T-helper 2 cell treated with Interferon-gamma antibody and Interleukin-4, amounts not matched to agents 5 μg/mL and 100 μg/mL, for 36 hours (primary cell): ENCODE data around the gene PPFIA2.

ENCODE experiments used
- DNase-seq: peaks from one replicate; pipeline ENCODE4 v3.0.0; 2021; ENCODE audit warnings: low spot score
- H3K27ac Mint-ChIP-seq: one replicate; pipeline ENCODE4 v1.8.0; 2021; ENCODE audit warnings: mild to moderate bottlenecking, mixed read lengths
- H3K27me3 Mint-ChIP-seq: one replicate; pipeline ENCODE4 v1.8.0; 2021; ENCODE audit warnings: low read depth, mixed read lengths
- H3K36me3 Mint-ChIP-seq: one replicate; pipeline ENCODE4 v1.8.0; 2021; ENCODE audit warnings: low read depth, mixed read lengths
- H3K4me1 Mint-ChIP-seq: one replicate; pipeline ENCODE4 v1.8.0; 2021; ENCODE audit warnings: low read depth, mixed read lengths
- H3K4me3 Mint-ChIP-seq: one replicate; pipeline ENCODE4 v1.8.0; 2022; ENCODE audit warnings: mild to moderate bottlenecking, moderate library complexity, mixed read lengths
- H3K9me3 Mint-ChIP-seq: one replicate; pipeline ENCODE4 v1.8.0; 2021; ENCODE audit warnings: mixed read lengths

PPFIA2 gene

DNA sequence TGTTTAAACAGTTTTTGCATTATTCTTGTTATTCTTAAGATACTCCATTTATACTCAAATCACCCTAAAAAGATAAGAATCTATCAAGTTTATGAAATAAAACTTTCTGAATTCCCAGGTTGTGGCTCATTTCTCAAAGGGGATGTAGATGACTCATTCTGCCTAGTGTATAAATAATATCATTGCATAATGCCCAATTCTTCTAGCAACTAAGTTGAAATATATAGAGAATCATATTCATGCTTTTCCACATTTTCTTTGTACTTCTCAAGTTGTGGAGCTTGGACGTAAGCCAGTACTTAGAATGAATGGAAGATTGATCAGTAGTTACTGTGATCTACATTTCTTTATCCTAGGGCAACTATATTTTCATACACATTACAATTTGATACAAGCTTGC, 201.1 kb downstream of the PPFIA2 start:
- DNase-seq: no peak
- Mint-ChIP-seq H3K36me3 (no peaks in the 10 kb centered on the region), H3K4me1 (no peaks in the 10 kb centered on the region), H3K27me3 (no peaks in the 10 kb centered on the region), H3K4me3 (no peak overlapping the region), H3K9me3 (no peaks in the 10 kb centered on the region), H3K27ac (no peak overlapping the region)

DNA sequence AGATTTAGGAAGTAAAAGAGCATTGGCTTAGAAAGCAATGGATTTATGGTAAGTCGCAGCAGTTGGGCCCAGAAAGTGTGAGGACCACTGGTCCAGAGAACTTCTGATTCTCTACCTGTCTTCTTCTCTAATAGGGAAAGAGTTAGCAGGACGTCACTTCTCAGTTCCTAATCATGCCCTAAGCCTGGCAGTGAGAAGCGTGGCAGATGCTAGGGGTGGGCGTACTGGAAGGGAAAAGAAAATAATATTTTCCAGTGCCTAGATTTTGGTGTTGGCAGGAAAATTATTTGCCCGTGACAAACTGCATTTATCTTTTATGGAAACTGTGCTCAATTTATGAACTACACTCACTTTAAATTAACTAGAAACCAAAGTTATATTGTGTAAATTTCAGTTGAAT, 212.3 kb downstream of the PPFIA2 start:
- H3K36me3 Mint-ChIP-seq: no peaks in the 10 kb centered on the region
- no peaks in the 10 kb centered on the region for H3K9me3 Mint-ChIP-seq
- no peaks in the 10 kb centered on the region for H3K4me1 Mint-ChIP-seq
- H3K4me3 Mint-ChIP-seq: no peak overlapping the region
- DNase-seq: no peak
- H3K27me3 Mint-ChIP-seq: no peaks in the 10 kb centered on the region
- H3K27ac Mint-ChIP-seq: no peak overlapping the region

DNA sequence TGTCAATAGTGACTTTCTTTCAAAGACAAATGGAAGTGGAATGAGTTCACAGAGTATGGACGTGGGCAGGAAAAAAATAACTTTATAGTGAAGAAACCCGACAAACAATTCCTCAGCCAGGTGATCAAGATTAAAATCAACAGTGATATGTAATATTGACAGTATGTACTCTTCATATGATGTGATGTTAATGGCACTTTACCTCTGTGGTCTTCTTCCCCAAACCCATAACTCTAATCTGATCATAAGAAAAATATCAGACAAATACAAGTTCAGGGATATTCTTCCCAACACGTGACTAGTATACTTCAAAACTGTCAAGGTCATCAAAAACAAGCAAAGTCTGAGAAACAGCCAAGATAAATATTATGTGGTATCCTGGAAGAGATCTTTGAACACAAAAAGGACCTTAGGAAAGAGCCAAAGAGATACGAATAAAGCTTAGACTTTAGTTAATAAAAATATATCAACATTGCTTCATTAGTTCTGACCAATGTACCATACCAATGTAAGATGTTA, 215.5 kb downstream of the PPFIA2 start:
- Mint-ChIP-seq H3K4me3 (no peak overlapping the region), H3K27ac (no peak overlapping the region), H3K36me3 (no peaks in the 10 kb centered on the region), H3K27me3 (no peaks in the 10 kb centered on the region), H3K9me3 (no peaks in the 10 kb centered on the region), H3K4me1 (no peaks in the 10 kb centered on the region)
- DNase-seq: no peak

DNA sequence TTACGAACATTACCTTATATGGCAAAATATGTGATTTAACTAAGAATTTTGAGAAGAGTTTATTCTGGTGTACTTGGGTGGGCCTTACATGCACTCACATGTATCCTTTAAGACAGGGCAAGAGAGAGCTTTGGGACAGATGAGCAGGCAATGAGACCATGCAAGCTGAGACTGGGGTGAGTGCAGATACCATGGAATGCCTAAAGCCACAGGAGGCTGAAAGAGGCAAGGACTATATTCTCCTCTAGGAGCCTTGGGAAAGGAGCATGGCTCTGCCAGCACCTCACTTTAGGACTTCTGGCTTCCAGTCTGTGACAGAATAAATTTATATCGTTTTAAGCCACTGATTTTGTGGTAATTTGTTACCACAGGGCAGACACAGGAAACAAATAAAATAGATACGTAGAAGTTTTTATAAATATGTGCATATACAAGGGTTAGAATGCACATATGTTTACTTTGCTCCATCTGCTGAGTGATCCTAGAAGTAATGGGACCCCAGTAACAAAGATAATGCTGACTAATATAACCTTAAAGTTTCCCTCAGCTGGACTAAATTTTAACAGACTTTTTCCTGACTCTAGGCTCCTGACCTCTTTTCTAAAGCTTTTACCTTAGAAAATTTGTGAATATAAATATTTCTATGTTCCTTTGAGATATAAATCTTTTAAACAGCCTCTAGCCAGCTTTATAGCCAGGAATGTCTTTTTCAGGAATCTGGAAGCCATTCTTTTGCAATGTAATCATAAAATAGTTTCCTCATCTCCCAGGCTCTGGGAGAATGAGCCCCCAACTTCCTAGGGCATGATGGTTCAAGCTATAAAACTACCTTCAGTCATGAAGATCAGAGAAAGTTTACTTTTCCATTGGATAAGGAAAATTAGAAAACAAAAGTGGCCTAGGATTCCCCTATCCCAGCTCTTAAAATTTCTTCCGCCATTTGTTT, 216.8 kb downstream of the PPFIA2 start:
- H3K4me1 Mint-ChIP-seq: no peaks in the 10 kb centered on the region
- no peaks in the 10 kb centered on the region for H3K36me3 Mint-ChIP-seq
- DNase-seq: no peak
- no peak overlapping the region for H3K27ac Mint-ChIP-seq
- H3K4me3 Mint-ChIP-seq: no peak overlapping the region
- H3K27me3 Mint-ChIP-seq: no peaks in the 10 kb centered on the region
- no peaks in the 10 kb centered on the region for H3K9me3 Mint-ChIP-seq

DNA sequence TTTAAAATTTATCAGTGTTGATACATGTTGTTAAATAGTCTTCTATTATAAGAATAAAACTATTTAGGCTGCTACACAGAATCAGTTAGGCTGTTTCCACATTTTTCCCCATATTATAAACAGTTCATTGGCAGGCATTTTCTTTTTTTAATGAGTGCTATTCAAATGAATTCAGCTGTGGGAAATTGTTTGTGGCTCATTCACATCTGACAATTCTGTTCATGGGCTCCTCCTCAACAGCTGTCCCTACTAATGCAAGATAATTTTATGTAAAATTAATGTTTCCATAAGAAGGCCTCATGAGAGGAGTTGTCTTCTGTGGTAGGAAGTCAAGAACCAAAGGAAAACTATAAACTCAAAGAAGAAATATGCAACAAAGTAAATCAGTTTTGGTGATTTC, 218.0 kb downstream of the PPFIA2 start:
- no peak overlapping the region for H3K27ac Mint-ChIP-seq
- no peaks in the 10 kb centered on the region for H3K4me1 Mint-ChIP-seq
- no peaks in the 10 kb centered on the region for H3K9me3 Mint-ChIP-seq
- no peak overlapping the region for H3K4me3 Mint-ChIP-seq
- H3K27me3 Mint-ChIP-seq: no peaks in the 10 kb centered on the region
- DNase-seq: no peak
- no peaks in the 10 kb centered on the region for H3K36me3 Mint-ChIP-seq

DNA sequence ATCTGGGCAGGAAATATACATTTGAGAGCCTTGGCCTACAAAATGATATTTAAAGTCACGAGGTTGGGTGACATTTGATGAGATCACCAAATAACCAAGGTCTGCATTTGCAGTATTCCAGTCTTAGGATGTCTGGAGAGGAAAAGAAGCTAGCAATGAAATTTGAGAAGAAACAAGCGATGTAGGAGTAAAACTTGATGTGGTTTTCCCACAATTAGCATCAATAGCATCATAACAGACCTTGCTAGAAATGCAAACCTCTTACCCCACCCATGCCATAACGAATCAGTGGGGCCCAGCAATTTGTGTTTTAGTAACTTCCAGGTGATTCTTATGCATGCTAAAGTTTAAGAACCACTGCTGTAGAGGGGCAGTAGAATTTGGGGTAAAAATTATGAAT, 219.9 kb downstream of the PPFIA2 start:
- Mint-ChIP-seq H3K36me3 (no peaks in the 10 kb centered on the region), H3K9me3 (no peaks in the 10 kb centered on the region), H3K4me3 (no peak overlapping the region), H3K4me1 (no peaks in the 10 kb centered on the region), H3K27me3 (no peaks in the 10 kb centered on the region), H3K27ac (no peak overlapping the region)
- no peak for DNase-seq

DNA sequence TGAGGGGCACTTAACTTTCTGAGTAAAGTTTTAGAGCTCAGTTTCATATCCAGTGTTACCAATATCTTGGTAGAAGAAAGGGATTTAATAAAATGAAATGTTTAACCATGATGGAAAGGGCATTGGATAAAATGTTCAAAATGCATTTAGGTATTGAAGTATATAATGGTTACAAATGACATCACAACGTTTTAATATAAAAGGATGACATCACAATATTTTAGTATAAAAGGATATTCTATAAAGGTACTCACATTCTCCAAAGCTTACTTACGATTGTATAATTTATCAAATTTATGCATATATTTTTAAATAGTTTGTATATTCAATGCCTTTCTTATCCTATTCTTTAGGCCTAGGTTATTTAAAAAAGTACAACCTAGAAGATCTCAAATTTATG, 226.1 kb downstream of the PPFIA2 start:
- Mint-ChIP-seq H3K4me3 (no peak overlapping the region), H3K27me3 (no peaks in the 10 kb centered on the region), H3K4me1 (no peaks in the 10 kb centered on the region)

DNA sequence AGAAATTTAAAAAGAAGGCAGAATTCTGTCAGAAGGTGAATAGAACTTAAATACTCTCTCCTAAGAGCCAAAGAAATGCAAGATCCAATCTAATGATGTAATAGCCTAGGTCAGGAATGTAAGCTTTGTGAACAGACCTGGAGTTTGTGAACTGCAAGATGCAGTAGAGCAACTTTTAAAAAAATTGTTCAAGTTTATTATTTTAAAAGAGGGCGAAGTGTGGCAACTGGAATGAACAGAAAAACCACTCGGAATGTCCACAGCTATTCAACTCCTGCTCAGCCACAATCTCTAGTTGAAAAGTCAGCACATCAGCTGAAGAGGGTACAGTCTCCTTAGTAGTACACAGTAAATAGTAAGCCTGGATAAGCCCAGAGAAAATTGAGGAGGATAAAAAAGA, 228.8 kb downstream of the PPFIA2 start:
- no peak overlapping the region for H3K27ac Mint-ChIP-seq
- H3K27me3 Mint-ChIP-seq: no peaks in the 10 kb centered on the region
- no peak overlapping the region for H3K4me3 Mint-ChIP-seq
- no peak for DNase-seq
- no peaks in the 10 kb centered on the region for H3K4me1 Mint-ChIP-seq
- no peaks in the 10 kb centered on the region for H3K9me3 Mint-ChIP-seq
- no peaks in the 10 kb centered on the region for H3K36me3 Mint-ChIP-seq

More for the DNA sequence above, 226.1 kb downstream of the PPFIA2 start:
- Mint-ChIP-seq H3K36me3 (no peaks in the 10 kb centered on the region), H3K9me3 (no peaks in the 10 kb centered on the region), H3K27ac (no peak overlapping the region)
- DNase-seq: no peak

DNA sequence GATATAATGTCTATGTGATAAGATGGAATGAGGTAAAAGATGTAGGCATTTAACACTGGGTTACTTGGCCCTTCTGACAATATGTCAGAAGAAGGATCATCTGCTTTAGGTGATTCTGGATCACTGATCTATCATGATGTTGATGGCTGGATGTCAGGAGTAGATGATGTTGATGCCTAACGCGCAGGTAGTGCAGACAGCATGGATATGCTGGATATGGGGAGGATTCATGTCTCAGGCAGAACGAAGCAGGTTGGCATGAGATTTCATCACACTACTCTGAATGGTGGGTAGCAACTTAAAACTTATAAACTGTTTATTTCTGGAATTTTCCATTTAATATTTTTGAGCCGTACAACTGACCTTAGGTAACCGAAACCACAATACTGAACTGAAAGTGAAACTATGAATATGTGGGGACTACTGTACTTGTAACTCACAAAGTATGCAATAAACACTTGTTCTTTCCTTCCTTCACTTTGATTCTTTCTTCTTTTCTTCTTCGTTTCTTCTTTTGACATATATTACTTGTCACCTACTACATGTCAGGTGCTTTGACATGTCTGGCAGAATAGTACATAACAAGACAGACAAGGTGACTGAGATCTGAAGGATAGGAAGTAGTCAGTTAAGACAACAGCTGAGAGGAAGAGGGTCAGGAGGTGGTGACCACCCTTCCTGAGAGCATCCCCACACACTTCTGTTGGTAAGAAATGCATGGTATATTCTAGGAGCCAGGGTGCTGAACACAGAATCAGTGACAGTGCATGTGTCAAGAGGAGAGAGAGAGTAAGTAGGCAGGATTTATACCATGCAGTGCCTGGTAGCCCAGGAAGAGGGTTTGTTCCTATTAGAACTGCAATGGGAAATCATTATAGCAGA, 238.8 kb downstream of the PPFIA2 start:
- no peaks in the 10 kb centered on the region for H3K9me3 Mint-ChIP-seq
- no peak for DNase-seq

DNA sequence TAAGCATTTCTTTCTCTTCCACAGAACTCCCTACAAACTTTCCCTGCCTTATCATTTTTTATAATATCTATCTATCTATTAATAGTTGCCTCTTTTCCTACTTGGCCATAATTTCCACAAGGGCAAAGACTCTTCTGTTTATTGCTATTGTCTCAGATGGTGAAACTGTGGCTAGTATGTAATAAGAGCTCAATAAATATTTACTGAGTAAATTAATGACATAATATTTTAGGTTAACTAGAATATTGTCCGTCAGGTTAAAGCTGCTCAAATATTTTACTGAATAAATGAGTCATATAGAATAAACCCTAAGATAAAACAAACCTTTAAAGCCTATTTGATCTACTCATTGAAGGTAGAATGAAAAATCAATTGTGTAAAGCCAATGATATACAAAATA, 240.5 kb downstream of the PPFIA2 start:
- Mint-ChIP-seq H3K4me1 (peaks cover 7% of the 10 kb centered on the region), H3K27me3 (no peaks in the 10 kb centered on the region), H3K9me3 (no peaks in the 10 kb centered on the region), H3K36me3 (no peaks in the 10 kb centered on the region), H3K27ac (no peak overlapping the region), H3K4me3 (no peak overlapping the region)
- DNase-seq: no peak

More for the DNA sequence above, 238.8 kb downstream of the PPFIA2 start:
- Mint-ChIP-seq H3K27ac (no peak overlapping the region), H3K4me1 (peaks cover 7% of the 10 kb centered on the region), H3K4me3 (peak overlapping the region; percentile 49), H3K27me3 (no peaks in the 10 kb centered on the region), H3K36me3 (no peaks in the 10 kb centered on the region)

DNA sequence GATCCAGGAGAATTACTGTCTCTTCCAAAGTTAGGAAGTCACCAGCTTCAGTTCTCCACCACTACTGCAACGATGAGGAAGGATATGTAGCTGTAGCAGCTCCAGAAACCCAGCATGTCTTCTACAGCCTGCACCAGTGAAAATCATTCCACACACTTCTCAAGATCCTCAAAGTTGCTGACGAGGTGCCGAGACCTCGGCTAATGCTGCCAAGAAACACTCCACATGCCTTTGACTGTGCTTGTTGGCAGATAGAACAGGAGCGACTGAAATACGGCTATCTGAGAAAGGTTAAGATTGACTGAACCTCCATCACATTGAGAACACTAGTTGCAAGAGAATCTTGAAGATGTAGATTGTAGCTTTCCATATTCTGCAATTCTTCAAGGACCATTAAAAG, 241.9 kb downstream of the PPFIA2 start:
- H3K36me3 Mint-ChIP-seq: no peaks in the 10 kb centered on the region
- no peak overlapping the region for H3K27ac Mint-ChIP-seq
- no peak overlapping the region for H3K4me3 Mint-ChIP-seq
- DNase-seq: no peak
- H3K4me1 Mint-ChIP-seq: peaks cover 7% of the 10 kb centered on the region
- no peaks in the 10 kb centered on the region for H3K9me3 Mint-ChIP-seq
- no peaks in the 10 kb centered on the region for H3K27me3 Mint-ChIP-seq

DNA sequence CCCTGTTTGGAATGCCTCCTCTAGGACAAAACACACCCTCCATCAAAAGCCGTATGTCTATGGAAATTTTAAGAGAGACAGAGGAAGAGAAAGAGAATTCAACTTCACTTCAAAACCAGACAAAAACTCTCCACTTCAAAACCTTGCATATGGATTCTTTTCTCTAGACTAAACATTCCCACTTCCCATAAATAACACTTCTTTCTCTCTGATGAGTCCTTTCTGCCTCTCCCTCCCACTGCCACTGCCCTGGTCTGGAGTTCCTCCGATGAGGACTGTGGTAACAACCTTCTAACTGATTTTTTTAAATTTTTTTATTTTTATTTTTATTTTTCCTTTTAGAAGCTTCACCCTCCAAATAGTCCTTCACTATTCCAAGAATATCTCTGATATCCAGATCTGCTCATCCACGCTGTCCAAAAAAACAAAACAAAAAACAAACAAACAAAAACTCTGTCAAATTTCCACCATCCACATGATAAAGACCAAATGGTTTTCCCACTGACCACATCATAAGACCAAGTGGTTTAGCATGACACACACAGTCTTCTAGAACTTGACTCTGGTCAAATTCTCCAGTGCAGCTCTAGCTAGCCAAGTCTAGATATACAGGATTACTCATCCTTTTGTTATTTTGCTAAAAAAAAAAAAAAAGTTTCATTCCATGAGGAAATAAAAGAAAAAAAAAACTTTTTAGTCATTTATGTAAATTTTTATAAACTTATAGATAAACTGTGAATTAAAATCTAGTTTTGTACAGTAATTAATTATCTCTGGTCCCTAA, 256.0 kb downstream of the PPFIA2 start:
- Mint-ChIP-seq H3K4me1 (no peaks in the 10 kb centered on the region), H3K9me3 (no peaks in the 10 kb centered on the region), H3K27me3 (no peaks in the 10 kb centered on the region), H3K4me3 (no peak overlapping the region), H3K36me3 (no peaks in the 10 kb centered on the region), H3K27ac (no peak overlapping the region)
- no peak for DNase-seq

DNA sequence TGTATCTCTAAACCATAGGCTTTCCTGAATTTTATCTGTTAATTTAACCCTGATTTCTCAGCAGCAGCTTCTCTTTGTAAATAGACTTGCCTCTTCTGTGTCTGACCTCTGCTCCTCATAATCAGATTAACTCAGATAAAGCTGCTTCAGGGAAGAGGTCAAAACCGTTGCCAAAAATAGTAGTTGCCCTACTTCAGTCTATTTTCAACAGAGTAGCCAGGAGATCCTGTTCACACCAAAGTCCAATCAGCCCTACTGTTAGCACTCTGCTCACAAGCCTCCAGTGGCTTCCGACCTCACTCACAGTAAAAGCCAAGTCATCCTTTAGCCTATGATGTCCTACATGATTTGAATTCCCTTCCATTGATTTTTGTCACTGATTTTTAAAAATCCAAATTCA, 258.4 kb downstream of the PPFIA2 start:
- Mint-ChIP-seq H3K4me3 (no peak overlapping the region), H3K9me3 (no peaks in the 10 kb centered on the region), H3K4me1 (no peaks in the 10 kb centered on the region)

More for the DNA sequence above, 258.4 kb downstream of the PPFIA2 start:
- no peaks in the 10 kb centered on the region for H3K36me3 Mint-ChIP-seq
- H3K27me3 Mint-ChIP-seq: no peaks in the 10 kb centered on the region
- H3K27ac Mint-ChIP-seq: no peak overlapping the region
- DNase-seq: no peak
